Astrocyte of the spinal cord (primary cell): ENCODE results near the gene ADD2.

ENCODE experiments used
- DNase-seq: peaks from one replicate; pipeline ENCODE4 v3.0.0; 2011; ENCODE audit warnings: low read depth, low spot score
- H3K4me3 ChIP-seq: 2 replicates; pipeline ENCODE4 v1.5.1; 2011; ENCODE audit warnings: low read depth, mild to moderate bottlenecking, low read length, moderate library complexity
- CTCF ChIP-seq: IDR thresholded peaks from 2 replicates; pipeline ENCODE4 v1.5.1; 2012; ENCODE audit warnings: low read depth, mild to moderate bottlenecking, low read length, inconsistent platforms
- in situ Hi-C: cut with HindIII; loops from 2 replicates; pipeline ENCODE4 v1.10.0; 2017; ENCODE audit warnings: low sequenced_read_pairs

ADD2 gene

GRCh38 chr2:70756128-70756527 is 11.9 kb downstream of the ADD2 start:
- in situ Hi-C loops = no loop called here
- DNase-seq = no peak
- H3K4me3 ChIP-seq = no peak overlapping the region
- no peak for TF ChIP-seq CTCF

DNA sequence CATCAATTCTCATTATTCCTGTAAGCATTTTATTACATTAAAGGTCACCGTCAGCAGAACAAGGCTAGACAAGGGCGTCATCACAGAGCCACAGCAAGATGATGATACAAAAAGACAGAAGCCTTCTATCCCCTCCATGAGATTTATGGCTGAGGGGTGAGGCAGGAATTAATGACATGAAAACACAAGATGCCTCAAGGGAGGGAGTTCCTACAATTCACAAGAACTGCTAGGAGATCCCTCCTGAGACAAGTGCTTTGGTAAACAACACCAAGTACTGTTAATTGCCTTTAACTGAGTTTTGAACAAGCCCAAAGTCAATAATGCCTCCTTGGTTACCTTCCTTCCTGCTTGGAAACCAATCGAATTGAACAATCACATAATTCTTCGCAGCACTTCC is 14.1 kb downstream of the ADD2 start:
- in situ Hi-C loops = no loop called here
- TF ChIP-seq CTCF = no peak
- no peak for DNase-seq
- H3K4me3 ChIP-seq = no peak overlapping the region

- TF ChIP-seq CTCF = no peak
- H3K4me3 ChIP-seq = no peak overlapping the region
- DNase-seq = no peak
- in situ Hi-C loops = no loop called here
Measured at GRCh38 chr2:70753031-70753430, 15.0 kb downstream of the ADD2 start.

GRCh38 chr2:70752396-70752795 is 15.6 kb downstream of the ADD2 start:
- TF ChIP-seq CTCF = no peak

GRCh38 chr2:70751881-70752280 is 16.1 kb downstream of the ADD2 start:
- no peak for TF ChIP-seq CTCF
- no peak for DNase-seq
- in situ Hi-C loops = no loop called here
- no peak overlapping the region for H3K4me3 ChIP-seq

More at GRCh38 chr2:70752396-70752795, 15.6 kb downstream of the ADD2 start:
- no peak for DNase-seq
- in situ Hi-C loops = no loop called here
- no peak overlapping the region for H3K4me3 ChIP-seq

- TF ChIP-seq CTCF = no peak
- H3K4me3 ChIP-seq = no peak overlapping the region
- in situ Hi-C loops = no loop called here
- DNase-seq = no peak
Measured at GRCh38 chr2:70750320-70750719, 17.7 kb downstream of the ADD2 start.
